DMS153 (cell line): ENCODE measurements around the gene GFER.
"Not testable (repeated sequence)": the region's sequence is repeated elsewhere in the genome, so short reads cannot be mapped to it uniquely, and the experiment has no call there.

ENCODE experiments used
- DNase-seq: peaks from one replicate; lab custom pipeline; 2025; lab: John Stamatoyannopoulos, UW

Gene GFER

DNA sequence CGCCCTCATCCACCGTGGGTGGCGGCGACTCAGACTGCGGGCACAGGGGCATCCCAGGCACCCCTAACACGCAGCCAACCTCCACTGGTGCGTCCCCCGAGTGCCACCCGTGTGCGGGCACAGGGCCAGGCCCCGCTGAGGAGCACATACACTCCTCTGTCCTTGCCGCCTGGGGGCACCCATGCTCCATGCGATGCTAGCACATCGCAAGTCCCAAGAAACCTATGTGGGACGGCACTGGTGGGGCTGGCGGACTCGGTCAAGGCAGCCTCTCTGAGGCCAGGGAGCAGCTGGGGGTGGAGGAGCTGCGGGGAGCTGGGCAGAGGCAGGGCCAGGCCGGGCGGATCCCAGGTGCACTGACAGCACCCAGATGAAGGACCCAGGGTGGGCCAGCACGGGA, 21.7 kb downstream of the GFER start:
- no peak for DNase-seq

DNA sequence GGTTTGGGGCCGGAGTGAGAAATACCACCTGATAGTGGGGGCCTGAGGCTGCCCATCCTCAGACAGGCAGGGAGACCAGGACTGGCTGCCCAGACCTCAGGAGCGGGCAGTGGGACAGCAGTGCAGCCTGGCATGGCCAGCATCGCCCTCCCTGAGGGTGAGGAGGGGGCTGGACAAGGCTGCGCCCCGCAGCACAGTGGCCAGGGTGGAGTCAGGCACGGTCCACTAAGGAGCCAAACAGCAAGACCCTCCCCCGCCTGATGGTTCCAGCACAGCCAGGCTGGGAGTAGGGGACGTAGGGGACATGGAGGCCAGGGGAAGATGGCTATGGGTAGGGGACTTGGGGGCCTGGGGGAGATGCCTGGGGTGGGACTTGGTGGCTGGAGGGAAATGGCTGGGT, 22.3 kb downstream of the GFER start:
- DNase-seq = no peak

DNA sequence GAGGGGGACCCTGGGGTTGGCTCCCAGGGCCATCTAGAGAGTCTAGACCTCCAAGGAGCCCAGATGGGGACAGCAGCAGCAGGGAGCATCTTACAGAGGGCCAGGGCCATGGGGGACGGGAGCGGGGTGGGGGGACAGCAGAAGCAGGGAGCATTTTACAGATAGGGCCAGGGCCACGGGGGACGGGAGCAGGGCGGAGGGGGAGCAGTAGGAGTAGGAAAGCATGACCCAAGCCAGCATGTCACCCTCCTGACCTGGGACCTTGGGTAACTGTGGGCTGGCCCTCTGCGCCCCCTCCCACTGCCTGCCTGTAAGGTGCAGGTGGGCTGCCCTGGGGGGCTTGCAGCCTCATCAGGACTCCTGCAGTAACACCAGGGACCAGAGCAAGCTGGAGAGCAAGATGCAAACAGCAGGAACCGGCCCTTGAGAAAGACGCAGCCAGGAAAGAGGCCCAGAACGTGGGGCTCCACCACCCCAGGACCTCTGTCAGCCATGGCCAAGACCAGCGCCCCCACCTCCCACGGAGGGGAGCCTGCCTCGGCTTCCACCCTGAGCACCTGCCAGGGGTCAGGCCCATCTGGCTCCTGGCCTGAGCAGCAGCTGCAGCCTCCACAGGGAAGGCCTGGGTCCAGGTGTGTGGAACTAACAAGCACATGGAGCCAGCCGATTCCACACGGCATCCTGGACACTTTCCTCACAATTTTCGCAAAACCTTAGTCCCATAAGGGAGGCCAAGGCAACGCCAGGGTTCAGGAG, 23.3 kb downstream of the GFER start:
- no peak for DNase-seq

DNA sequence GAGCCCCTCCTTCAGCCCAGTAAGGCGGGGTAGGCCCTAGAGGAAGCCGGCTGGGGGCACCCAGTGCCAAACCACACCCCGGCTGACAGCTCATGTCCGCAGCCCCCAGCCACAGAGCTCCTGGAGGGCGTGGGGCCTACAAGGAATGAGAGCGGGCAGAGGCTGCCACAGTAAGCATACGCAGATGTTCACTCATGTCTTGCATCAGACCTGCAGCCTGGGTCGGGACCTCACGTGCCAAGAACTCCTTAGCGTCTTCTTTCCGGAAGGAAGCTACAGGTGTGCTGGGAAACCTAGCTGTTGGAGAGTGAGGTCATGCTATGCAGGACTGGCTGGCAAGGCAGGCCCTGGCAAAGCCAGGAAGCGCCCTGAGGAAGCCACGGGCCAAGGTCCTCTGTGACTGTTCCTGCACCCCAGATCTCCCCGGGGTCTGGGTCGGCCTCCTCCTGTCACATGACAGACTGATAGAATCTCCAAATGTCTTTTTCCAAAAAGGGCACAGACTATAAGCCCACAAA, 24.1 kb downstream of the GFER start:
- DNase-seq = no peak

DNA sequence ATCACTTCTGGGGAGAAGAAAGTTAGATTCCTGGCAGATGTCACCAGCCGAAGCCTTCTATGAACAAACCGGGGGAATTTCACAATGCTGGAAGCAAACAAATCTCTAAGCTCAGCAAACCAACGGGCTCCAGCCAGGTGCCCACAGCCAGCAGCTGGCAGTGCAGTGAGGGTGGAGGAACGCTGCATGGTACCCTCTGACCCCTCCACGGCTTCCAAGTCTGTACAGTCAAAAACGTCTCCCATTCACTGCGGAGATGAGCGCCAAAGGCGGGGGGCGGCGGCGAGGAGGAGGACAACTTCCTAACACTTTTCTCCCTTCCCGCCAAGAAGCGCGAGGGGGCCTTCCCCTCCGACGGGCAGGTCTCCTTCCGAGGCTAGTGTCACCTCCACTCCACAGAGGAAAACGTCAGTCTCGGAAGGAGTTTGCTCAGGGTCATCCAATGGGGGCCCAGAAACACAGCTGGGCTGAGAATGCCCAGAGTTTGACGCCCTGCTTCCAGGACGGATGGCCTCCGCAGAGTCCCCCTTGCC, 24.7 kb downstream of the GFER start:
- no peak for DNase-seq

DNA sequence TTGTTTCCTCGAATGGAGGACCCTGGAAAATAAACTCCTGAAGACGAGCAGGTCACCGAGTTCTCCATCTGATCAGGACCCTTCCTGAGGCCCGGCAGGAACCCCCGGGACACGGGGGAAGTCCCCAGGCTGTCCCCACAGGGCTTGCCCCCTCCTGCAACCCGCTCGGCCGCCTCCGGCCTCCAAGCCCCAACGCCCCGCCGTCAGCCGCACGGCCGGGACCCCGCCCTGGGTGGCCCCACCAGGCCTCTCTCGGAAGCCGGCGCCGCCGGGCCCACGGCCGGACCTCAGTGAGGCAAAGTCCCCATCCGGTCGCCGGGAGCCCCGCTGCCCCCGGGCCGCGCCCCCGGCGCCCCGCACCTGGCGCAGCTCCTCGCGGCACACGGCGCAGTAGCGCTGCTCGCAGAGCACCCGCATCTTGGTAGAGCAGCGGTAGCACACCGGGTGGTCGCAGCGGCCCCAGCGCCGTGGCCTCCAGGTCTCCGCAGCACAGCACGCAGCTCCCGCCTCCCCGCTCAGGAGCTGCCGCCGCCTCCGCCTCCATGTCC, 25.2 kb downstream of the GFER start:
- no peak for DNase-seq

DNA sequence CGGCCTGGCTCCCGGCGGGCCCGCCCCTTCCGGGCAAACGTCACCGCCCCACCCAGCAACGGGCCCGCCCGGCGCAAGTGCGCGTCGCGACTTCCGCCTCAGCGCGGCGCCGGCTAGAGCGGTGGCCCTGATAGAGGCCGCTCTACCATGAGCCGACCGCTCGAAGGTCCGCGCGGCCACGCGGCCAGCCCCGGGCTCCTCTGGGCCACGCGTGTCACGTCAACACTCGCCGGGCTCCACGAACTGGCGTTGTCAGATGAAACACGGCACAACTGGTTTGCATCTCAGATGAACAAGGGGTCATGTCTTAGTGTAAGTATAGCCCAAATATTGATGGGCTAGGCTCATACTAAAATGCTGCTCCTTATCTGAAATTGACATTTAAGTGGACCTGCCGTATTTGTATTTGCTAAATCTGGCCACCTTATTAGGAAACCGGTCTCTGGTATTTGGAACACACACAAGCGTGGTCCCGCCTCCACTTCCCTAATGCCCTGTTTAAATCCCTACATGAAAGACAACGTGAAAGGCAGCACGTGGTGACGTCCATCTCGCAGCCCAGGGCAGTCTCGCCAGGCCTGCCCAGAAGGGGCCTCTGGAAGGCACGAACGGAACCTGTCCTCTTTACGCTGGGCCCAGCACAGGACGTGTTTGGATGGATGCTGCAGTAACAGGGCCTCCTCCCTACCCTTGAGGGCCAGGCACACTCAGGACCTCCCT, 26.0 kb downstream of the GFER start, which contains the start of gene ZNF598:
TSS of gene ZNF598 (minus strand) at position 31 of the 720 bp plus-strand sequence.
- peak; percentile 75 for DNase-seq

DNA sequence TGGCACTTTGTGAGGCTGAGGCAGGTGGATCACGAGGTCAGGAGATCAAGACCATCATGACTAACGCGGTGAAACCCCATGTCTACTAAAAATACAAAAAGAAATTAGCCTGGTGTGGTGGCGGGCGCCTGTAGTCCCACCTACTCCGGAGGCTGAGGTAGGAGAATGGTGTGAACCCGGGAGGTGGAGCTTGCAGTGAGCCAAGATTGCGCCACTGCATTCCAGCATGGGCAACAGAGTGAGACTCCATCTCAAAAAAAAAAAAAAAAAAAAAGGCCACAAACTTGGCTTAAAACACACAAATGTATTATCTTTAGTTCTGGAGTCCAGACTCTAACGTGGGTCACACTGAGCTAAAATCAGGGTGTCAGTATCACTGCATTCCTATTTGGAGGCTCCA, 27.7 kb downstream of the GFER start:
- DNase-seq = not testable (repeated sequence)

DNA sequence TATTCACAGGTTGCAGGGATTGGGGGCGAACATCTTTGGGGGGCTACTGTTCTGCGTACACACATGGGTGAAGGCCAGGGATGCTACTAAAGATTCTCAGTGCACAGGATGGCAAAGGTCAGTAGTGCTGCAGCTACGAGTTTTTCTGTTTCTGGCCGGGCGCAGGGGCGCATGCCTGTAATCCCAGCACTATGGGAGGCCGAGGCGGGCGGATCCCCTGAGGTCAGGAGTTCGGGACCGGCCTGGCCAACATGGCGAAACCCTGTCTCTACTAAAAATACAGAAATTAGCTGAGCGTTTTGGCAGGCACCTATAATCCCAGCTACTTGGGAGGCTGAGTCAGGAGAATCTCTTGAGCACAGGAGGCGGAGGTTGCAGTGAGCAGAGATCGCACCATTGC, 29.5 kb downstream of the GFER start:
- DNase-seq = no peak

DNA sequence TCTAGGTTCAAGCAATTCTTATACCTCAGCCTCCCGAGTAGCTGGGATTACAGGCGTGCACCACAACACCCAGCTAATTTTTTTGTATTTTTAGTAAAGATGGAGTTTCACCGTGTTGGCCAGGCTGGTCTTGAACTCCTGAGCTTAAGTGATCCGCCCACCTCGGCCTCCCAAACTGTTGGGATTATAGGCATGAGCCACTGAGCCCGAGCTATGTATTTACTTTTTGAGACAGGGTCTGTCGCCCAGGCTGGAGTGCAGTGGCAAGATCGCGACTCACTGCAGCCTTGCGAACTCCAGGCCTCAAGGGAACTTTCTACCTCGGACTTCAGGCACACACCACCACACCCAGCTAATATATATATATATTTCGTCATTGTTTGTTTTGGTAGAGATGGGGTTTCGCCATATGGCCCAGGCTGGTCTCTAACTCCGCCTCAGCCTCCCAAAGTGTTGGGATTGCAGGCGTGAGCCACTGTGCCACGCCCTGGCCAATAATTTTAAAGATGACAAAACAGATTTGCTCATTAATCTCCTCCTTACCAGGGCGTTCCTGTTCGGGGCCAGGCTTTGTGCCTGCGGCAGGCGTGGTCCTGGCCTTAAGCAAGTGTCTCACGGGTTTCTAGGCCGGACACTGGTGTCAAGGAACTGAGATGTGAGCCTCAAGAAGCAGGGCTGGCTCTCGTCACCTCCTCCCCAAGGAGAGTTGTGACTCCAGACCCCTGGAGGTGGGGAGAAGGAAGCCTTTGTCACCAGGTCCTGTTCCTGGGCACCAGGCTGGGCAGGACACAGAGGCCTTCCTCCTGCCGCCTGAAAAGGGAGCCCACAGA, 31.3 kb downstream of the GFER start:
- DNase-seq = no peak

DNA sequence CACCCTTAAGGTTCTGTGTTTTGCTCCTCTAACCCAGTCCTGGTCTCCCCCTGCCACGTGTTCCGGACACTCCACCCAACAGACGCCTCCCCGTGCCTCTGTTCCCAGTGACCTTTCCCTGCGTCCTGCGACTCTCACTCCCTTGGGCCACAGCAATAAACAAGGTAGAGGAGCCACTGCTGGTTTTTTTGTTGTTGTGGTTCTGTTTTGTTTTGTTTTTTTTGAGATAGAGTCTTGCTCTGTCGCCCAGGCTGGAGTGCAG, 31.9 kb downstream of the GFER start:
- no peak for DNase-seq

DNA sequence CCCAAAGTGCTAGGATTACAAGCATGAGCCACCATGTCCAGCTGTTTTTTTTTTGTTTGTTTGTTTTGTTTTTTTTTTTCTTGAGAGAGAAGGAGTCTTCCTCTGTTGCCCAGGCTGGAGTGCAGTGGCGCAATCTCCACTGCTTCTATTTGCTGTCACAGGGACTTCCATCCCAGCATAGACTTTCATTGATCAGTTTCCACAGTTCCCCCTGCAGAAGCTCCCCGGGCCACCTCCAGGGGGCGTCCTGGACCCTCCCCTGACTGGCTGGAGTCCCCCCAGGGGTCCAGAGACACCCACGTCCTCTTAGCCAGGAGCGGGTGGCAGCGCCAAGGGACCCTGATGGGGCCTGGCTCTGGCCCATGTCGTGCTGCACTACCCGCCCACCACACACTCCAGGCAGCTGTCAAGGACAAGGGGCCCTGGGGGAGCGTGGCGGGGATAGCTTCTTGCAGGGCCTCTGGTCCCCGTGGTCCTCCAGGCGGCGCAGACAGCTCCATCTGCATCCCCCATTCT, 32.5 kb downstream of the GFER start:
- DNase-seq = no peak

DNA sequence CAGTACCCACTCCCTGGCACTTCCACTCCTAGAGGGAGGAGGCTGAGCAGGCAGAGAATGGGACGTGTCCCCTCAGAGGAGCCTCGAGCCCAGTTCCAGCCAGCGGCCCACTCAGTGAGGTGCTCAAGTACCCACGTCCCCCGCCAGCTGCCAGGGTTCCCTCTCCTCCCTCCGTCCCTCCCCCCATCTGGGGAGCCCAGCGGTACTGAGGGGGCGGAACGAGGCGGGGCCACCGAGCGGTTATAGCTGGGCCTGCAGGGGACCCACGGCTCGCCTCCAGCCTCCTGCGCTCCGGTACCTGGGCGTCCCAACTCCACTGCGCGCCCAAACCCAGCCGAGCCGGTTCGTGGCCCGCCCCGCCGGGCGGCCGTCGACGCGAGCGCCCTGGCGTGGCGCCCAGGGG, 35.5 kb downstream of the GFER start, which contains the start of gene NPW:
TSS of gene NPW (plus strand) at position 268 of the 403 bp plus-strand sequence.
- DNase-seq = no peak

DNA sequence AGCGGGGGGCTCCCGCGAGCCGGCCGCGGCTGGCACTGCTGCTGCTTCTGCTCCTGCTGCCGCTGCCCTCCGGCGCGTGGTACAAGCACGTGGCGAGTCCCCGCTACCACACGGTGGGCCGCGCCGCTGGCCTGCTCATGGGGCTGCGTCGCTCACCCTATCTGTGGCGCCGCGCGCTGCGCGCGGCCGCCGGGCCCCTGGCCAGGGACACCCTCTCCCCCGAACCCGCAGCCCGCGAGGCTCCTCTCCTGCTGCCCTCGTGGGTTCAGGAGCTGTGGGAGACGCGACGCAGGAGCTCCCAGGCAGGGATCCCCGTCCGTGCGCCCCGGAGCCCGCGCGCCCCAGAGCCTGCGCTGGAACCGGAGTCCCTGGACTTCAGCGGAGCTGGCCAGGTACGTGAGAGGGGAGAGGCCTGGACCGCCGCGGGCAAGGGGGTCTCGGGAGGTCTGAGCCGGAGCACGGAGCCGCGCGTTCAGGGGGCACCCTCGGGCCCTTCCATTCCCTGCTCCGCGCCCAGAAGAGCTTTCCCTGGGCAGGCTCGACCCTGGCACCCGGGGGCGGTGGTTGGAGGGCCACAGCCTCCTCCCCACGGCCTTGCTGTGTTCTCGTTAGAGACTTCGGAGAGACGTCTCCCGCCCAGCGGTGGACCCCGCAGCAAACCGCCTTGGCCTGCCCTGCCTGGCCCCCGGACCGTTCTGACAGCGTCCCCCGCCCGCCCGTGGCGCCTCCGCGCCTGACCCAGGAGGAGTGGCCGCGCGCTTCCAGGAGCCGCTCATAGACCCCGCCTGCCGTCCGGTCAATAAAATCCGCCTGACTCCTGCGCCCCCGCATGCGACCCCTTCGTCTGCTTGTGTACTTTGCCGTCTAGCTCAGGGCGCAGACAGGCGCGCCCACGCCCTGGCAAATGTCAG, 36.2 kb downstream of the GFER start:
- no peak for DNase-seq

DNA sequence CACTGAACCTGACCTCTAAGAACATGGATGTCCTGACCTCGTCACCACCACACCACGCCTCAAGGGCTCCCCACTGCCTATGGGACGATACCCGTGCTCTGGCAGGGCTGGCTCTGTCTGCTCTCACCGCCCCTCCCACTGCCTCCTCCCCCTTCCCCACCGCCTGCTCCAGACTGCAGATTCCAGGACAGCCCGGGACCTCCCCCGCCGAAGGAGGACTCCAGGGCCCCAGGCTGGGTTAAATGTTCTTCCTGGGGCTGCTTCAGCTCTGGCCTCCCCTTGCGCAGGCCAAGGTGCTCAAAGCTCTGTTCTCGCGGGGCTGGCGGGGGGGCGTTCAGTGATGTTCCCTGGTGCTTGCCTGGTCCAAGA, 38.7 kb downstream of the GFER start:
- DNase-seq = no peak

DNA sequence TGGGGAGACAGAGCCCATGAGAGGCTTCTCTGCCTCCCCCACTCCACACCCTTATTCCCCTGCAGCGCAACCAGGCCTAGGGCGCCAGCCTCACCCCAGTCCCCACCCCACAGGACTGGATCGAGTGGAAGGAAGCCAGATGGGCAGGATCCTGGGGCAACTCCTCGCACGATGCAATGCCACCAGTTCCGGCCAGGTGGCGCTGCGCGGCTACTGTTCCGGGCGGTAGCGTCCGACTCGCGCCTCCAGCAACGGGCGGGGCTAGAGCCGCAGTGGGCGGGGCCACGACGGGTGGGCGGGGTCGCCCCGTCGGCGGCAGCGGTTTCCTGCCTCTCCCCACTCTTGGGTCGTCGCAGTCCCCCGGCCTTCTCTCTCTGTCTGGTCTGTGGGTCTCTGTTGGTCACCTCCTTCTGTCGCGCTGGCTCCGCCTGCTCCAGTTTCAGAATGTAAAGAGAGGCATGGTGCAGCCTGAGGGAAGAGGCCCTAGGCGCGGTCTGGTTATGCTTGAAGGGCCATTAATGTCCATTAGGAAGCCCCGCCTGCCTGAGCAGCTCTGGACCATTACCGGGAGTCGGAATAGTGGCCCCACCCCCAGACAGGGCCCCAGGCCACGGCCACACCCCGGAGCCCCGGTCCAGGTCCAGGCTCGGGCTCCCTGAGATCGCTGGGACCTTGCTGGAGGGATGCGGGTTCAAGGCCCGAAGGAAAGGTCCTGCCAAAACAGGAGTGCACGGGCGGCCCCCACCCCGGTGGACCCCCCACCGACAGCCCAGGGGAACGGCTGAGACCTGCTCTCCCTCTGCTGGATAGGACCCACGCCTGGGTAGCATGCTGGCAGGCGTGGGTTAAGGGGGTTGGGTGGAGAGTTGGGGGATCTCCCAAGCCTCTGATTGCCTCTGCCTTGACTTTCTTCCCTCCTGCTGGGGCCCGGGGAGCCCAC, 39.4 kb downstream of the GFER start:
- peak; percentile 67 for DNase-seq

DNA sequence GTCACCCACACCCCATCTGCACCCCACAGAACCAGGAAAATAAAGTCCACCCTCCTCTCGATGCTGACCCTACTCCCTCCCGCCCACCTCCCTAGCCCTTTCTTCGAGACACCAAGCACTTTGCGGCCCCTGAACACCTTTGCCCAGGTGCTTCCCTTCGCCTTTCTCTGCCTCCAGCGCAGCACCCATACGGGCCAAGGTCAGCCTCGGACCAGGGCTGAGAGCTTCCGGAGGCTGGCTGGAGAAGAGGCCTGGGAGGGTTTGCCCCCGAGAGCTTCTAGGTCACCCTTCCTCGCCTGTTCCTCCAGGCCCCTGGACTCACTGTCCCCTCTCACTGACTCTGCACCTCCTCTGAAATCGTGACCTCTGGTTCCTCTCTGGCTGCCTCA, 40.0 kb downstream of the GFER start:
- DNase-seq = no peak

DNA sequence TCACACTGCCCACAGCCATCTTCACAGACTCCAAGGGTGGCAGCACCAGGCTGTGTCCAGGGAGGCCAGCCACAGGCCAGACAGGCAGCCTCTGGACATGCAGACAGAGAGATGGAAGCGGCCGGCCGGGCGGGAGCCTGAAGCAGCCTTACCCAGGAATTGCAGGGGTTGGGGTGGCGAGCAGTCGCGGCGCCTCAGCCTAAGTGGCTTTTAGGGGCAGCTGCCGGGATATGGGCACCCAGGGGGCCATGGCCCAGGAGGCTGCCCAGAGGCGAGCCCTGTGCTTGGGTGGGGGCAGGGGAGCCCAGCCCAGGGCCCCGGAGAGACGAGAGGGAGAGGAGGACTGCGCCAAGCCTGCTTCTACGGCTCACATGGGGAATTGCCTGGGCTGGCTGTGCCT, 41.3 kb downstream of the GFER start:
- no peak for DNase-seq

DNA sequence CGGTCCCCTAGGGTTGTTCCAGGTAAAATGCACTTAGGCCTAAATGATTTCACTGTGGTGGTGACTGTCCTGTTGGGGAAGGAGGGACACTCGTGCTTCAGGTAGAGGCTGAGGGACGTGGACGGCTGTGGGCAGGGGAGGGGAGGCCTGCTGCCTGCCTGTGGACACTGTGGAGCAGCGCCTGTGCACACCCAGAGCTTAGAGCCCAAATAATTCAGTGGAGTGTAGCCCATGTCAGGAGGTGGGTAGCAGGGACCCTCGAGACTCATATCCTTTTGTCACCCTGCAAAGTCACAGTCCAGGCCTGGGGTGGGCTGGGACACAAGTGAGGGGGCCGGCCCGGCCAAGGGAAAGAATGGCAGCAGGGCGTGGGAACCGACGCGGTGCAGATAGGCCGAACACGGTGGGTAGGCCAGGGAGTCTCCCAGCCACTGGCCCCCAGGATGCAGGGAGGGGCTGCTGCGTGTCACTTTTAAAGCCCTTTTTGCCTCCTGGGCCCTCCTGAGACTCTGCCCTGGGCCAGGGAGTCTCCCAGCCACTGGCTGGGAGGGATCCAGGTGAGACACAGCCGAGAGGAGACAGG, 42.0 kb downstream of the GFER start:
- DNase-seq = no peak
